ENCODE results near the gene HEATR3.

Gene HEATR3

GRCh38 chr16:50065624-50066481 is at the start of gene HEATR3:
TSS of gene HEATR3 (plus strand) at chr16:50065970. CDS start at chr16:50066132, 162 bp downstream.
- peak; percentile 83 for DNase-seq (ENCODE audit: low read depth, low spot score)

GRCh38 chr16:50017553-50017952 is 48.2 kb upstream of the HEATR3 start:
- no peak for DNase-seq (ENCODE audit: low read depth, low spot score)

- no peak for DNase-seq (ENCODE audit: low read depth, low spot score)
Measured at GRCh38 chr16:50021544-50021943, 44.2 kb upstream of the HEATR3 start.

- DNase-seq (ENCODE audit: low read depth, low spot score): no peak
Measured at GRCh38 chr16:50023641-50024040, 42.1 kb upstream of the HEATR3 start.

- no peak for DNase-seq (ENCODE audit: low read depth, low spot score)
Measured at GRCh38 chr16:50024207-50024606, 41.6 kb upstream of the HEATR3 start.

GRCh38 chr16:50024684-50025536 is 40.9 kb upstream of the HEATR3 start, which contains the start of gene CNEP1R1:
TSS of gene CNEP1R1 (plus strand) at chr16:50025225. CDS start at chr16:50025316, 91 bp downstream.
- peak; percentile 87 for DNase-seq (ENCODE audit: low read depth, low spot score)

- no peak for DNase-seq (ENCODE audit: low read depth, low spot score)
Measured at GRCh38 chr16:50025537-50025931, 40.2 kb upstream of the HEATR3 start.

GRCh38 chr16:50027829-50028228 is 37.9 kb upstream of the HEATR3 start:
- DNase-seq (ENCODE audit: low read depth, low spot score): no peak

- no peak for DNase-seq (ENCODE audit: low read depth, low spot score)
Measured at GRCh38 chr16:50035468-50035992, 30.2 kb upstream of the HEATR3 start.

GRCh38 chr16:50036426-50036825 is 29.3 kb upstream of the HEATR3 start:
- no peak for DNase-seq (ENCODE audit: low read depth, low spot score)

- DNase-seq (ENCODE audit: low read depth, low spot score): no peak
Measured at GRCh38 chr16:50037662-50038220, 28.0 kb upstream of the HEATR3 start.

- no peak for DNase-seq (ENCODE audit: low read depth, low spot score)
Measured at GRCh38 chr16:50038286-50038685, 27.5 kb upstream of the HEATR3 start.

GRCh38 chr16:50038756-50039529 is 26.8 kb upstream of the HEATR3 start:
- DNase-seq (ENCODE audit: low read depth, low spot score): no peak

GRCh38 chr16:50040018-50040417 is 25.8 kb upstream of the HEATR3 start:
- no peak for DNase-seq (ENCODE audit: low read depth, low spot score)

GRCh38 chr16:50040710-50041109 is 25.1 kb upstream of the HEATR3 start:
- no peak for DNase-seq (ENCODE audit: low read depth, low spot score)

GRCh38 chr16:50043358-50043757 is 22.4 kb upstream of the HEATR3 start:
- no peak for DNase-seq (ENCODE audit: low read depth, low spot score)

GRCh38 chr16:50045412-50045811 is 20.4 kb upstream of the HEATR3 start:
- DNase-seq (ENCODE audit: low read depth, low spot score): no peak

GRCh38 chr16:50046853-50047252 is 18.9 kb upstream of the HEATR3 start:
- no peak for DNase-seq (ENCODE audit: low read depth, low spot score)

GRCh38 chr16:50047864-50048263 is 17.9 kb upstream of the HEATR3 start:
- no peak for DNase-seq (ENCODE audit: low read depth, low spot score)

GRCh38 chr16:50050802-50051201 is 15.0 kb upstream of the HEATR3 start:
- DNase-seq (ENCODE audit: low read depth, low spot score): no peak

GRCh38 chr16:50056226-50056625 is 9.5 kb upstream of the HEATR3 start:
- DNase-seq (ENCODE audit: low read depth, low spot score): no peak

Data from activated CD4-positive, CD25-positive, alpha-beta regulatory T cell treated with anti-CD3 and anti-CD28 coated beads, Interleukin-2, amount 50 U/mL, for 16 hours (primary cell).